ENCODE measurements around the gene MICU1. TPM values are rescaled to one million over a fixed set of nuclear protein-coding genes. Genes with fewer than 3 reads are reported as not detected.

Gene MICU1
- total and polyA plus RNA-seq, 2 of the 13 experiments (the other 11 are each of a cell fraction or from before 2014, with no cell fraction given), result 32.5 to 56.1 TPM

DNA sequence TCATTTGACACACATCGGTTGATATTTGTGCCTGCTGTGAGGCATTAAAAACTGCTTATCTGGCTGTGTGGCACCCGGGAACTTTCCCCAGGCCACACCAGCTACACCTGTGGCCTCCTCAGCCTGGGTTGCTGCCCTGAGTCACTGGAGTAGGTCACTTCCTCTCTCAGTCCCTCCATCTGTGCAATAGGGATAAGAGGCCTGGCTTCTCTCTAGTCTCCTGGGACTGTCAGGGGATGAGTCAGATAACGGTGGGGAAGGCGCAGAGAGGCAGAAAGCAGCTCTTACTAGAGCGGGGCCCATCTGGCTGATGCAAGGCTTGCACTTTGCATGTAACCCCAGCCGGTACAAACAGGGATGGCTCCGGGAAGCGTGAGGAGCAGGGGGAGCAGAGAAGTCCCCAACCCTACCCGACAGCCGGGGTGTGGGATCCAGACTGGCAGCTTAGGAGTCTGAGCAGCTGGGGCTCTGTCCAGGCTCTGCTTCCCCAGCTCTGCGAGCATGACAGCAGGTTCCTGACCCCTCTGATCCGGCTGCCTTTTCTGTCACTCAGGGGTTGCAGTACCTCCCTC lies 305.1 kb downstream of the MICU1 start (continued):
- TF ChIP-seq ZNF282 (IDR thresholded peaks at IDR 0.05; ENCODE audit: partially characterized antibody), result no peak
- TF ChIP-seq, protein P1, sequence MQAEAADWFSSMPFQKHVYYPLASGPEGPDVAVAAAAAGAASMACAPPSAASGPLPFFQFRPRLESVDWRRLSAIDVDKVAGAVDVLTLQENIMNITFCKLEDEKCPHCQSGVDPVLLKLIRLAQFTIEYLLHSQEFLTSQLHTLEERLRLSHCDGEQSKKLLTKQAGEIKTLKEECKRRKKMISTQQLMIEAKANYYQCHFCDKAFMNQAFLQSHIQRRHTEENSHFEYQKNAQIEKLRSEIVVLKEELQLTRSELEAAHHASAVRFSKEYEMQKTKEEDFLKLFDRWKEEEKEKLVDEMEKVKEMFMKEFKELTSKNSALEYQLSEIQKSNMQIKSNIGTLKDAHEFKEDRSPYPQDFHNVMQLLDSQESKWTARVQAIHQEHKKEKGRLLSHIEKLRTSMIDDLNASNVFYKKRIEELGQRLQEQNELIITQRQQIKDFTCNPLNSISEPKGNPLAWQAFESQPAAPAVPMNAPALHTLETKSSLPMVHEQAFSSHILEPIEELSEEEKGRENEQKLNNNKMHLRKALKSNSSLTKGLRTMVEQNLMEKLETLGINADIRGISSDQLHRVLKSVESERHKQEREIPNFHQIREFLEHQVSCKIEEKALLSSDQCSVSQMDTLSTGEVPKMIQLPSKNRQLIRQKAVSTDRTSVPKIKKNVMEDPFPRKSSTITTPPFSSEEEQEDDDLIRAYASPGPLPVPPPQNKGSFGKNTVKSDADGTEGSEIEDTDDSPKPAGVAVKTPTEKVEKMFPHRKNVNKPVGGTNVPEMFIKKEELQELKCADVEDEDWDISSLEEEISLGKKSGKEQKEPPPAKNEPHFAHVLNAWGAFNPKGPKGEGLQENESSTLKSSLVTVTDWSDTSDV (CRISPR knock-in tag; IDR thresholded peaks at IDR 0.05), result no peak
- TF ChIP-seq ZBTB8A (CRISPR knock-in tag; IDR thresholded peaks at IDR 0.05; ENCODE audit: borderline replicate concordance, low read depth), result no peak
- TF ChIP-seq KAT7 (CRISPR knock-in tag; IDR thresholded peaks at IDR 0.05; ENCODE audit: borderline replicate concordance), result no peak
- no peak for TF ChIP-seq SRSF9 (IDR thresholded peaks at IDR 0.05; ENCODE audit: borderline replicate concordance, insufficient read depth, low read depth, low read length, poor library complexity, severe bottlenecking)
- TF ChIP-seq NCOR1 (IDR thresholded peaks at IDR 0.05; ENCODE audit: borderline replicate concordance, low read length), result no peak
- 0 out of 2 replicates have a peak, but pooled peaks have one; percentile 23 for TF ChIP-seq FOSL1 (CRISPR knock-in tag; IDR thresholded peaks at IDR 0.05; ENCODE audit: borderline replicate concordance)
- TF ChIP-seq ZNF446 (CRISPR knock-in tag; IDR thresholded peaks at IDR 0.05), result no peak
- no peak for TF ChIP-seq ZNF83 (CRISPR knock-in tag; IDR thresholded peaks at IDR 0.05; ENCODE audit: borderline replicate concordance)
- no peak for TF ChIP-seq SUZ12 (IDR thresholded peaks at IDR 0.05; ENCODE audit: low read depth, low read length)
- TF ChIP-seq ZNF720 (CRISPR knock-in tag; IDR thresholded peaks at IDR 0.05), result no peak
- peak; percentile 42; the same call in 1 of the 2 replicates for TF ChIP-seq EED (CRISPR knock-in tag; IDR thresholded peaks at IDR 0.05)
- no peak for TF ChIP-seq KLF6 (CRISPR knock-in tag; IDR thresholded peaks at IDR 0.05)
- peak; percentile 66; the same call in 1 of the 2 replicates for TF ChIP-seq SOX5 (CRISPR knock-in tag; IDR thresholded peaks at IDR 0.05; ENCODE audit: borderline replicate concordance)
- no peak for TF ChIP-seq ZSCAN30 (CRISPR knock-in tag; IDR thresholded peaks at IDR 0.05)
- 0 out of 2 replicates have a peak, but pooled peaks have one; percentile 49 for TF ChIP-seq HOXA5 (CRISPR knock-in tag; IDR thresholded peaks at IDR 0.05)
- no peak for TF ChIP-seq HNRNPH1 (optimal IDR thresholded peaks at IDR 0.05; ENCODE audit: low read depth, low read length)
- 0 out of 2 replicates have a peak, but pooled peaks have one; percentile 6 for TF ChIP-seq ZKSCAN5 (CRISPR knock-in tag; IDR thresholded peaks at IDR 0.05)
- no peak for TF ChIP-seq KLF11 (CRISPR knock-in tag; IDR thresholded peaks at IDR 0.05)
- TF ChIP-seq SAFB2 (CRISPR knock-in tag; IDR thresholded peaks at IDR 0.05; ENCODE audit: borderline replicate concordance, low read depth), result no peak
- TF ChIP-seq ZHX1 (CRISPR knock-in tag; IDR thresholded peaks at IDR 0.05; ENCODE audit: low read depth), result no peak
- TF ChIP-seq GATAD1 (CRISPR knock-in tag; IDR thresholded peaks at IDR 0.05), result no peak
- TF ChIP-seq ZNF879 (CRISPR knock-in tag; IDR thresholded peaks at IDR 0.05), result no peak
- TF ChIP-seq ZNF326 (CRISPR knock-in tag; IDR thresholded peaks at IDR 0.05; ENCODE audit: borderline replicate concordance), result no peak
- 0 out of 2 replicates have a peak, but pooled peaks have one; percentile 18 for TF ChIP-seq ZNF761 (CRISPR knock-in tag; conservative IDR thresholded peaks at IDR 0.05)
- TF ChIP-seq ZNF382 (CRISPR knock-in tag; IDR thresholded peaks at IDR 0.05; ENCODE audit: borderline replicate concordance), result no peak
- no peak for TF ChIP-seq TCF7L2 (IDR thresholded peaks at IDR 0.05; ENCODE audit: low read depth, low read length)
- TF ChIP-seq ZNF12 (CRISPR knock-in tag; IDR thresholded peaks at IDR 0.05), result peak; percentile 48

Data from HepG2 (cell line).